Measurements from ENCODE around the gene TMEM181. TPM values are rescaled to one million over a fixed set of nuclear protein-coding genes. Genes with fewer than 3 reads are reported as not detected.
"Not testable (repeated sequence)": the region's sequence is repeated elsewhere in the genome, so short reads cannot be mapped to it uniquely, and the experiment has no call there.

TMEM181 gene
- total RNA-seq, 2 experiments from 2014 or later: 10.1 to 10.5 TPM

DNA sequence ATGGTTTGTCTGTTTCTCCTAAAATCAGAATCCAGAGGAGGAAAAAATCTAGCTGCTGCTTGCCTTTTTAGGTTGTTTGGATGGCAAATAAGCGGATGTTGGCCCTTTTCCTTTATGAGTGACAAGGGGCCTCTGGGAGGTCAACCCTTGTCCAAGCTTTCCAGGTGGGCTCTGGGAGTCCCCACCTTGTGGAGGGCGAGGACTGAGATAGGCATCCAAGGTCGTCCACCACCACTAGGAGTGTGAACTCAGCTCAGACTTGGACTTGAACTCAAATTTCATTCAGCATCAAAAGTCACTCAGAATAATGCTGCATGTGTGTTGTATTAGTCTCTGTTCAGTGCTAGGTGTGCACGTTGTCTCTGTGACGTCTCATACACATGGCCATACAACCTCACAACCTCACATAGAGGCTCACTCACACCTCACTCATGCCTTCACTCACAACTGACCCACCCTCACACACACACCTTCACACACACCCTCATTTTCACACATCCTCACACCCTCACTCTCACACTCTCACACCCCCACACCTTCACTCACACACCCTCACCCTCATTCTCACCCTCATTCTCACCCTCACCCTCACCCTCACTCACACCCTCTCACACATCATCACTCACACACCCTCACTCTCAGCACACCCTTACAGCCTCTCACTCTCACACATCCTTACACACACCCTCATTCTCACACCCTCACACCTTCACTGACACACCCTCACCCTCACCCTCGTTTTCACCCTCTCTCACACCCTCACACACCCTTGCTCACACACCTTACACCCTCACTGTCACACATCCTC lies 66.7 kb downstream of the TMEM181 start:
- peaks cover 23% of the 10 kb centered on the region for H3K36me3 Mint-ChIP-seq
- H3K9me3 Mint-ChIP-seq: no peaks in the 10 kb centered on the region
- H3K27ac Mint-ChIP-seq: no peak overlapping the region
- H3K4me1 Mint-ChIP-seq: peaks cover 23% of the 10 kb centered on the region
- DNase-seq: no peak
- no peaks in the 10 kb centered on the region for H3K27me3 Mint-ChIP-seq
- H3K4me3 Mint-ChIP-seq: no peak overlapping the region

DNA sequence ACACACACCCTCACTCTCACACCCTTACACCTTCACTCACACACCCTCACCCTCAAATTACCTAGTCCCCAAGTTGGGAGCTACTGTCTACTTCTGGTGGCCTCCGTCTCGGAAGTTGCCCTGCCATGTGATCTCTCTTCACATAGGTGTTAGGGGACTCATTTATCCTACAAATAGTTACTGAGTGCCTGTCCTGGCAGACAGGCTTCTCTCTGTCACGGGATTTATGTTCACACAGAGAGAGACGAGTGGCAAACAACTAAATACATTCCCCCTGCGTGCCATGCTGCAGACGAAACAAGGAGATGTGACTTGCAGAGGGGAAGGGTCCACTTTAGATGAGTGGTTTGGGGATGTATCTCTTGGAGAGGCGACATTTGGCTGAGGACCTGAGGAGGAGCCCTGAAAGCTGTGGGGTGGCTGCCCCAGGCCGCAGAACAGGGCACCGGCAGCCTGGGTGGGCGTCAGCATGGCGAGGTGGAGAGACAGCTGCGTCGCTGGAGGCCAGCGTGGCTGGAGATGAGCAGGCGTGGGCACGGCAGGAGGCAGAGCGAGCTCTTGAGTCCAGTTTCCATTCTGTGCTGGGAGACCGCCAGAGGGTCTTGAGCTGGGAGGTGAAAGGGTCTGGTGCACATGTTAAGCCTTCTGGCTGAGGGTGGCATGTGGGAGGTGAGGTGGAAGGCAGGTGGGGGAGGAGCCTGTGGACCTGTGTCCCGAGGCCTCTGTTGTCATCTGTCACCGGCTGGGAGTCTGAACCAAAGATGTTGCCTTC lies 67.5 kb downstream of the TMEM181 start:
- Mint-ChIP-seq H3K9me3 (no peaks in the 10 kb centered on the region), H3K36me3 (peaks cover 27% of the 10 kb centered on the region), H3K27ac (no peak overlapping the region), H3K4me1 (peaks cover 25% of the 10 kb centered on the region), H3K4me3 (no peak overlapping the region), H3K27me3 (no peaks in the 10 kb centered on the region)
- no peak for DNase-seq

DNA sequence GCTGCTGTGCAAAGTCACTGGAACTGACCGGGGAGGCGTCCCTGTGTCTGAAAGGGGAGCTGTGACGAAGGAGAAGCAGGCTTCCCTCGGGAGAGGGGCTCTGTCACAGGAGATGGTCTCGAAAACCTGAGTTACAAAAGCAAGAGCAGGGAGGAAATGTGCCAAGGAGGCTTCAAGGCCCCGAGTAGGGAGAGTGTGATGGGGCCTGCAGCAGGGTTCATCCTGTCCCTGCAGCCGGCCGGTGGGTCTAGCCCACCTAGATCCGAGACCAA lies 68.0 kb downstream of the TMEM181 start:
- H3K36me3 Mint-ChIP-seq: peaks cover 30% of the 10 kb centered on the region
- no peak overlapping the region for H3K4me3 Mint-ChIP-seq

GRCh38 chr6:158628542-158628941 lies 68.7 kb downstream of the TMEM181 start:
- Mint-ChIP-seq H3K9me3 (no peaks in the 10 kb centered on the region), H3K27me3 (no peaks in the 10 kb centered on the region), H3K4me3 (no peak overlapping the region), H3K36me3 (peaks cover 34% of the 10 kb centered on the region), H3K27ac (no peak overlapping the region), H3K4me1 (peaks cover 23% of the 10 kb centered on the region)
- no peak for DNase-seq

More for the DNA sequence above, 68.0 kb downstream of the TMEM181 start:
- Mint-ChIP-seq H3K27me3 (no peaks in the 10 kb centered on the region), H3K9me3 (no peaks in the 10 kb centered on the region), H3K4me1 (peaks cover 22% of the 10 kb centered on the region), H3K27ac (no peak overlapping the region)
- DNase-seq: no peak

- no peak for DNase-seq
- H3K27me3 Mint-ChIP-seq: no peaks in the 10 kb centered on the region
- H3K4me3 Mint-ChIP-seq: no peak overlapping the region
- no peaks in the 10 kb centered on the region for H3K9me3 Mint-ChIP-seq
- peaks cover 23% of the 10 kb centered on the region for H3K4me1 Mint-ChIP-seq
- H3K27ac Mint-ChIP-seq: peak overlapping the region; percentile 67
- peaks cover 37% of the 10 kb centered on the region for H3K36me3 Mint-ChIP-seq
These were observed 69.7 kb downstream of the TMEM181 start for GRCh38 chr6:158629367-158630221.

DNA sequence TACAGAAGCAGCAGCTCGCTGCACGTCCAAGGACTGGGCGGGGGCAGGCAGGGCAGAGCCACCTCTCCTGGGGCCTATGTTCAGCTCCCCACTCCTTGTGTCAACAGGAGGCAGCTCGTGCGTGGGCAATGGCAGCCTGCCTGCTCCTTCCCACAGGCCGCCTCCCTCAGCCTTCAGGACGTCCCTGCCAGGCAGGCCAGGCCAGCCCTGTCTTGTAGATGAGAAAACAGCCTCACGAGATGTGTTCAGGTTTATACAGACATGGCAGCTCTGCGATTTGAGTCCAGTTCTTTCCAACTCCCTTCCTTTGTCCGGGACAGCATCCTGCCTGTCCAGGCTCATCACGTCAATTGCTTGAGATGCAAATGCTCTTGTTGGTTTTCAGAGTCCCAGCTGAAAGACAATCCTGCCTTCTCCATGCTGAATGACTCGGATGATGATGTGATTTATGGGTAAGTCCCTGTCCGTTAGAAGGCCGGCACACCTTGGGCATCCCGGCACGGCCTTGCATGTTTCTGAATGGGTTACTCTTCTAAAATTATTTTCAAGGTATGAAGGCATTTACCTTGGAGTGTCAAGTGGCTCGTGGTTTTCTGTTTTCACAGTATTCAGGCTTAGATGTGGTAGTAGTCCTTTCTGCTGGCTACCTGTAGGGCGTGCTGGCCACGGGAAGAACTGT lies 71.2 kb downstream of the TMEM181 start:
- no peak overlapping the region for H3K4me3 Mint-ChIP-seq
- DNase-seq: no peak

GRCh38 chr6:158631678-158632537 lies 72.0 kb downstream of the TMEM181 start:
- Mint-ChIP-seq H3K27me3 (no peaks in the 10 kb centered on the region), H3K36me3 (peaks cover 53% of the 10 kb centered on the region), H3K4me1 (peaks cover 45% of the 10 kb centered on the region), H3K4me3 (no peak overlapping the region), H3K27ac (peak overlapping the region; percentile 61), H3K9me3 (no peaks in the 10 kb centered on the region)
- no peak for DNase-seq

More for the DNA sequence above, 71.2 kb downstream of the TMEM181 start:
- Mint-ChIP-seq H3K36me3 (peaks cover 48% of the 10 kb centered on the region), H3K4me1 (peaks cover 36% of the 10 kb centered on the region), H3K27ac (peak overlapping the region; percentile 61), H3K9me3 (no peaks in the 10 kb centered on the region), H3K27me3 (no peaks in the 10 kb centered on the region)

- peaks cover 50% of the 10 kb centered on the region for H3K4me1 Mint-ChIP-seq
These were observed 72.7 kb downstream of the TMEM181 start for GRCh38 chr6:158632538-158633119.

GRCh38 chr6:158633127-158633526 lies 73.2 kb downstream of the TMEM181 start:
- Mint-ChIP-seq H3K4me1 (peaks cover 50% of the 10 kb centered on the region), H3K4me3 (no peak overlapping the region), H3K36me3 (peaks cover 54% of the 10 kb centered on the region), H3K27me3 (no peaks in the 10 kb centered on the region), H3K9me3 (no peaks in the 10 kb centered on the region), H3K27ac (peak overlapping the region; percentile 16)
- DNase-seq: no peak

More at GRCh38 chr6:158632538-158633119, 72.7 kb downstream of the TMEM181 start:
- H3K9me3 Mint-ChIP-seq, H3K27me3 Mint-ChIP-seq, DNase-seq, H3K4me3 Mint-ChIP-seq: not testable (repeated sequence)
- H3K27ac Mint-ChIP-seq: peak overlapping the region; percentile 5
- H3K36me3 Mint-ChIP-seq: peaks cover 56% of the 10 kb centered on the region

DNA sequence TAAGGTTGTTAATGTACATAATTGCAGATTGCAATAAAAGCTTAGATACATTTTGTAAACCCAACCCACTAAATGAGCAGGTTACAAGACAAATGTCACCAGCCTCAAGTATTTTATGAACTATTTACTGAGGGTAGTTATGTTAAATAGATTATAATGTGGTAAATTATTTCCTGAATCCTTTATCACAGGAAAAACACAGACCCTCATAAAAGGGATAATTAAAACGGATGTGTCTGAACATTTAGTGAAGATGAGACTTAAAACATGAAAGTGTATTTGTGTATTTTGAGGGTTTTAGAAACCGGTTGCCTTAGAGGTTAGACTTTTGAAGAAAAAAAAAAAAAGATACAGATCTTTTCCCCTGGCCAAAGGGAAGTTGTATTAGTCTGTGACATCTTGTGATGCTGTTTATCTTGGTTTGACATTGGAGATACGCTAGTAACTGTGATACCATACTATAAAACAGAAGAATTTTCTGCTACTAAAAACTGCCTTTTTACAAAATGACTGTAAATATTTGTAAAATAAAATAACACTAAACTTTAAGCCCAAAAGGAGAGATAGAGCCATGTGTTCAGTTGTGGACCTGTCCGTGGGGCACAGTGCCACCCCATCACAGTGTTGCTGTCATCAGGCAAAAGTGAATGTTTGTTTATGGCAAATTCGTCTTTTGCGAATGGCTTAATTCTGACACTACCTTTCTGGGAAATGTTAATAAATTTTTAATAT lies 75.0 kb downstream of the TMEM181 start:
- peaks cover 58% of the 10 kb centered on the region for H3K4me1 Mint-ChIP-seq
- no peaks in the 10 kb centered on the region for H3K27me3 Mint-ChIP-seq
- no peaks in the 10 kb centered on the region for H3K9me3 Mint-ChIP-seq
- H3K36me3 Mint-ChIP-seq: peaks cover 56% of the 10 kb centered on the region
- no peak for DNase-seq
- peak overlapping the region; percentile 77 for H3K27ac Mint-ChIP-seq
- no peak overlapping the region for H3K4me3 Mint-ChIP-seq

DNA sequence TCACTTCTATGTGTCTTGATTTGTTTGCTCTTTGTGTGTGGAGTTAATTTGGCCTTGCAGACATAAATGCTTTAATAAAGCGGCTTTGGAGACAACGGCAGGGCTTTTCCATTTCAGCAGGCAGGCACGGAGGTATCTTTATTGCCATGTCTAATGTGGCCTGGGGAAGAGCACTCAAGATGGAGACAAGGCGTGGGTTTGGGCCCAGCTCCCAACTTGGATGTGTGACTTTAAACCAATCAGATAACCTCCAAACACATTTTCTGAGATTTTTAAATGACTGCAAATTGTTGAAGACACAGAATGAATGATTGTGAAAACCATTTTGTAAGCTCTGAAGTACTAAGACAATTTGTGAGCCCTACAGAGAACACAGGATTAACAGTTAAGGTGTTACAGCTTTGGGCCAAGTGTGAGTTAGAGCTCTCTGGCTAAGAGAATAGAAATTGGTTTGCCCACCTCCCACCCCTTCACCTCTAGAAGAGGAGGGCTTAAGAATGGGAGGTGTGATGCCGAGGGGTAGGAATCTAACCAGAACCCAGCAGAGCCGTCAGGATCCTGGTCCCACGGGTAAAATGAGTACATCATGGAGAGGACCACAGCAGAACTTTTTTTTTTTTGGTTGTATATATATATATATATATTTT lies 75.7 kb downstream of the TMEM181 start:
- Mint-ChIP-seq H3K4me1 (peaks cover 61% of the 10 kb centered on the region), H3K4me3 (no peak overlapping the region), H3K9me3 (no peaks in the 10 kb centered on the region), H3K27ac (peak overlapping the region; percentile 68), H3K36me3 (peaks cover 60% of the 10 kb centered on the region), H3K27me3 (no peaks in the 10 kb centered on the region)
- DNase-seq: no peak

DNA sequence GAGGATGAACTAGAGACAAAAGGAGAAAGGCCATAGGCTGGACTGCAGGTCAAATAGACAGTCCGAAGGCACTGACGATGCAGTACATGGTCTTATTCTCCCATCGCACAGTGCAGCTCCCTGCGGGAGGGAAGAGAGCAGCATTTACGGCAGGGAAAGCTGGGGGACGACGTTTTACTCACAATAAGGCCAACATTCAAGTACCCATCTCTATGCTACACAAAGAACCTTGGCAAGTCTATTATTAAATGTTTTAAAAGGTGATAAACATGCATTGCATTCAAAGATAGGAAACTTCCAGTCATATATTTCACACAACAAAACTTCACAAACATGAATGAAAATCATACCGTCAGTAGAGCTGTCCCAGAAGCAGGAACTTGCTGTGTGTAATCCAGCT lies 76.9 kb downstream of the TMEM181 start:
- Mint-ChIP-seq H3K9me3 (no peaks in the 10 kb centered on the region), H3K27me3 (no peaks in the 10 kb centered on the region), H3K36me3 (peaks cover 62% of the 10 kb centered on the region), H3K27ac (no peak overlapping the region), H3K4me1 (peaks cover 59% of the 10 kb centered on the region), H3K4me3 (no peak overlapping the region)
- no peak for DNase-seq
